Skeletal muscle cell (primary cell): ENCODE results near the gene UPK1B.
"Not testable (repeated sequence)": the region's sequence is repeated elsewhere in the genome, so short reads cannot be mapped to it uniquely, and the experiment has no call there.

Source experiments
- DNase-seq: peaks from one replicate; pipeline ENCODE4 v3.0.0-alpha.2; 2010; ENCODE audit warnings: low read depth
- H3K4me3 ChIP-seq: 2 replicates; pipeline ENCODE4 v1.5.1; 2011; ENCODE audit warnings: low read depth, mild to moderate bottlenecking, control low read depth, low read length, moderate library complexity

Gene UPK1B

DNA sequence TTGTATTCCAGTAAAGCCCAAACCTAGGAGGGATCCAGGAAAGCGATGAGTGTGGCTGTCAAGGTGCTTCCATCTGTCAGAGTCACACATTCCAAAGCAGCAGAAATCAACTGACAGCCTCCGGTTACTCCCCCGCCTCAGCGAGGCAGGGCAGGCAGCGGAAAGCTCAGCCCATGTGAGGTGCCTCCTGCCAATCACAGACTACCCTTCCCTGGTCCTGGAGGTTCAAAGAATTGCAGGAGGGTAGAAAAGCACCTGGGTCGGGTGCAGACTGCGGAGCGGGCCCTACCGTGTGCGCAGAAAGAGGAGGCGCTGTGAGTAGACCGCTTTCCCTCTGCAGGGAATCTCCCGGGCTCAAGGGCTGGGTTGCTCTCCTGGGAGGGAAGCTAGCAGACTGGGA is at the start of gene UPK1B:
Gene UPK1B, plus strand, starts transcription at position 274 of the 400 bp plus-strand sequence. CDS start 13,144 bp downstream, outside the sequence.
- H3K4me3 ChIP-seq: no peak within 1 kb of the TSS
- DNase-seq: no peak

DNA sequence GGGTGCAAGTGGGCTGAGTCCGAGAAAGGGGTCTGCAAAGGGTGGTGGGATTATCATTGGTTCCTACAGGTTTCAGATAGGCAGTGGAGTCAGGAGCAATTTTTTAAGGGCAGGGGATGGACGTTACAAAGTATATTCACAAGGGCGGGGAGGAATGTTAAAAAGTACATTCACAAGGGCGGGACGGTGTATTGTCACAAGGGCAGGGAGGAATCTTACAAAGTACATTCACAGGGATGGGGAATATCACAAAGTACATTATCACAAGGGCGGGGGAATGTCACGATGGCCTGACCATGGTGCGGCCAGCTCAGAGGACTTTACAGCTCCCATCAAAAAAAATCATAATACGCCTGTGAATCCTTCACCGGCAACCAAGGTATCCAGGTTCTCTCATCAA is 48.1 kb upstream of the UPK1B start:
- no peak for DNase-seq
- H3K4me3 ChIP-seq: no peak overlapping the region

DNA sequence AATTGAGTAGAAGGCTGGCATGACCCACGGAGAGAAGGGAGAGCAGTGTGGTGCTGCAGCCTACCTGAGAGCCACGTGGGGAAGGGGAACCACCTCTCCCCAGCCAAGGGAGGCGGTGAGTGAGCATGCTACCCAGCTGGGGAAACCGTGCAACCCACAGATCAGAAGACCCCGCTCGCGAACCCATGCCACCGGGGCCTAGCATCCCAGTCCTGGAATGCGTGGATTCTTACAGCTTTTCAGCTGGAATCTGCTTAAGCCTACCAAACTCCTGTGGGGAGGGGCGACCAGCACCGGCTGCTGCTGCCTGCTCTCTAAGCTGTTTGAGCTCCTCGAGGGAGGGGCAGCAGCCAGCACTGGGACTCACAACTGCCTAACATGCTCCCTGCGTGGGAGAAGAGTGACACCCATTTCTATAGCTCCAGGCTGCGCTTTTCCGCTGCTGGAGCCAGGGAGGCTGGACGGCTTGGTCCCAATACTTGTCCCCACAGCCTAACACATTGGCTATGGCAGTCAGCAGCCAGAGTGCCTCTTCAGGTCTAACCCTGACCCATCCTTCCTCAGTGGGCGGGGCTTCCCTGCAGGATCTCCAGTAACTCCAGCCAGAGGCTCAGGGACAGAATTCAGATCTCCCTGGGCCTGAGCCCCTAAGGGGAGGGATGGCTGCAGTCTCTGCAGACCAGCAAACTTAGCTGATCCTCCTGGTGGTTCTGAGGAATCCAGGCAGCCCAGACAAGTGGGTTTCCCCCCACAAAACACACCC is 47.5 kb upstream of the UPK1B start:
- H3K4me3 ChIP-seq: no peak overlapping the region
- no peak for DNase-seq

DNA sequence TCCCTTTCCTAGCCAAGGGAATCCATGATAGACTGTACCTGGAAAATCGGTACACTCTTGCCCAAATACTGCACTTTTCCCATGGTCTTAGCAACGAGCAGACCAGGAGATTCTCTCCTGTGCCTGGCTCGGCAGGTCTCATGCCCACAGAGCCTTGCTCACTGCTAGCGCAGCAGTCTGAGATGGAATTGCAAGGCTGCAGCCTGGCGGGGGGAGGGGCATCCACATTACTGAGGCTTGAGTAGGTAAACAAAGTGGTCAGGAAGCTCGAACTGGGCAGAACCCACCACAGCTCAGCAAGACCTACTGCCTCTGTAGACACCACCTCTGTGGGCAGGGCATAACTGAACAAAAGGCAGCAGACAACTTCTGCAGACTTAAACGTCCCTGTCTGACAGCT is 43.1 kb upstream of the UPK1B start:
- not testable (repeated sequence) for DNase-seq, H3K4me3 ChIP-seq

DNA sequence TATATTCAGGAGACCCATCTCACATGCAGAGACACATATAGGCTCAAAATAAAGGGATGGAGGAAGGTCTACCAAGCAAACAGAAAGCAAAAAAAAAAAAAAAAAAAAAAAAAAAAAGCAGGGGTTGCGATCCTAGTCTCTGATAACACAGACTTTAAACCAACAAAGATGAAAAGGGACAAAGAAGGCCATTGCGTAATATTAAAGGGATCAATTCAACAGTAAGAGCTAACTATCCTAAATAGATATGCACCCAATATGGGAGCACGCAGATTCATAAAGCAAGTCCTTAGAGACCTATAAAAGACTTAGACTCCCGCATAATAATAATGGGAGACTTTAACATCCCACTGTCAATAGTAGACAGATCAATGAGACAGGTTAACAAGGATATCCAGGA is 41.1 kb upstream of the UPK1B start:
- DNase-seq, H3K4me3 ChIP-seq: not testable (repeated sequence)

DNA sequence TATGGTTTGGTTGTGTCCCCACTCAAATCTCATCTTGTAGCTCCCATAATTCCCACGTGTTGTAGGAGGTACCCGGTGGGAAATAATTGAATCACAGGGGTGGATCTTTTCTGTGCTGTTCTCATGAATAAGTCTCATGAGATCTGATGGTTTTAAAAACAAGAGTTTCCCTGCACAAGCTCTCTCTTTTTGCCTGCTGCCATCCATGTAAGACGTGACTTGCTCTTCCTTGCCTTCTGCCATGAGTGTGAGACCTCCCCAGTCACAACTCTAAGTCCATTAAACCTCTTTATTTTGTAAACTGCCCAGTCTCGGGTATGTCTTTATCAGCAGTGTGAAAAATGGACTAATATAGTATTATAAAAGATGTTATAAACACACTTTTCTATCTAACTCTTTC is 34.0 kb upstream of the UPK1B start:
- not testable (repeated sequence) for H3K4me3 ChIP-seq, DNase-seq

DNA sequence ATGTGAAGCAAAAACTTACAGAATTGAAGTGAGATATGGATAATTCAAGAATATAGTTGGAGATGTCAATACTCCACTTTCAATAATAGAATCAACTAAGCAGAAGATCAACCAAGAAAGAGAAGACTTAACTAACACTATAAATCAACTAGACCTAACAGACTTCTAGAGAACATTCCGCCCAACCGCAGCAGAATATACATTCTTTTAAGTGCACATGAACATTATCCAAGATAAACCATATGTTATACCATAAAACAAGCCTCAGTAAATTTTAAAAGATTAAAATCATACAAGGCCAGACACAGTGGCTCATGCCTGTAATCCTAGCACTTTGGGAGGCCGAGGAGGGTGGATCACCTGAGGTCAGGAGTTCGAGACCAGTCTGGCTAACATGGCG is 32.9 kb upstream of the UPK1B start:
- no peak overlapping the region for H3K4me3 ChIP-seq
- DNase-seq: no peak

DNA sequence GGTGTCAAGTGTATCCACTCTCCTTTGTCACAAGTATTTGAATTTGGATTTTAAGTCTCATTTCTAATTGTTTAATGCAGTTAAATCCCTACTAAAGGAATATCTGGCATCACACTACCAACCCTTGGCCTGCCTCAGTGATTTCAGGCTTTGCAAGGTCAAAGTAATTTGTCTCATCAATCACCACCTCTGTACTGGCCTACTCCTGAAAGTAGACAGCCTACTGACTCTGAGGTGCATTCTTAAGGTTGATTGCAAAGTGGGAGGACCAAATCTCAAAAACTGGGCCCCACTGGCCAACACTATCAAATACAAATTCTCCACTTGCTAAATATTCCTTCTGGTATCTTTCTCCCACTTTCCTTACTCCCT is 28.3 kb upstream of the UPK1B start:
- H3K4me3 ChIP-seq: no peak overlapping the region
- DNase-seq: no peak

DNA sequence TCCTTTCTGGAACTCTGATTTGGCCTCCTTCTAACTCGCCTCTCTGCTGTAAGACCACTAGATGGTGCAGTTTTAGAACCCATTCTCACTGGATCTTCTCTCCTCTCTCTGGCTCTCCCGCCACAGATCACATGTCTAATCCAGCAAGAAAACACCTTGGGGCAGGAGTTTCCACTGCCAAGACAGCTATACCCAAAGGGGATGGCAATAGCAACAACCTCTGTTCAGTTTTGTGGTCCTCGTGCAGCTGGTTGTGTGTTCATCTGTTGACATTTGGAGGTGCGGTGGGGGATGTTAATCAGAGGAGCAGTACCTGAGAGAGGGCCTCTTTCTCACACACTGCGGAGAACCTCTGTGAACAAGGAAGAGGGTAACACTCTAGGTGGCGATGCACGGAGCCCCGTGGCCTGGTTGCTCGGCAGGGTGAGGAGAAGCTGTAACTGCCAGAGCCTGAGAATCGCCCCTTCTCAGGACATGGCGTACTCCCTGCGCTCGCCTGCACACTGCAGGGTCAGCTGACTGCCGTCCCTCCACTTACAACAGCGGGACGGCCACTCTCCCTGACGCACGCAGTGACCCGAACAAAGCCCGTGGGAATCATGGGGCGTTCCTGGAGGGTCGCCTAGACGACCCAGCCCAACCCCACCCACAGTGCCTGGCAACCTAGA is 27.8 kb upstream of the UPK1B start, which contains the start of gene TEX55:
Gene TEX55, plus strand, starts transcription at position 666 of the 668 bp plus-strand sequence. CDS start 25 bp downstream, outside the sequence.
- DNase-seq: no peak

DNA sequence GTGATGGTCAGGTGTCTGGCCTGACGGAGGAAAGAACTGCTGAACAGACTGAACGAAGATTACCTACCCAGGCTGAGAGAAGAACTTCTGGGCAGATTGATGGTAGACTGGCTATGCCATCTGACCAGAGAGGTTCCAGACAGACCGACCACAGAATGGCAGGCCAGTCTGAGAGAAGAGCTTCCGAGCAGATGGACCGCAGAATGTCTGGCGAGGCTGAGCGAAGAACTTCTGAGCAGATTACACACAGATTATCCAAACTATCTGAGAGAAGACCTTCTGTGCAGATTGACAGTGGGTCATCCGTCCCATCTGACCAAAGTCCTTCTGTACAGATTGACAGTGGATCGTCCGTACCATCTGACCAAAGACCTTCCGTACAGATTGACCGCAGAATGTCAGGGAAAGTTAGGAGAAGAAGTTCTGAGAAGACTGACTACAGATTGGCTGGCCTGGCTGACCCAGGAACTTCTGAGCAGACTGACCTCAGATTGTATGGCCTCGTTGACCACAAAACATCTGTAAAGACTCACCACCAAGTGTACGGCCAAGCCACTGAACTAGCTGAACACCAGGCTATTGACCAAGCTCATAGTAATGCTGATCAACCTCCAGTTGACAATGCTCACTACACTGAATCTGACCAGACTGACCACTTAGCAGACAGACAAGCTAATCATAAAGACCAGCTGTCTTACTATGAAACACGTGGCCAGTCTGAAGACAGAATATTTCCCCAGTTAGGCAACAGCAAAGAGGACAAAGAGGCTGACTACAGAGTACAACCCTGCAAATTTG is 26.6 kb upstream of the UPK1B start:
- no peak overlapping the region for H3K4me3 ChIP-seq
- no peak for DNase-seq

More for the DNA sequence above, 27.8 kb upstream of the UPK1B start, which contains the start of gene TEX55:
- no peak within 1 kb of the TSS for H3K4me3 ChIP-seq

DNA sequence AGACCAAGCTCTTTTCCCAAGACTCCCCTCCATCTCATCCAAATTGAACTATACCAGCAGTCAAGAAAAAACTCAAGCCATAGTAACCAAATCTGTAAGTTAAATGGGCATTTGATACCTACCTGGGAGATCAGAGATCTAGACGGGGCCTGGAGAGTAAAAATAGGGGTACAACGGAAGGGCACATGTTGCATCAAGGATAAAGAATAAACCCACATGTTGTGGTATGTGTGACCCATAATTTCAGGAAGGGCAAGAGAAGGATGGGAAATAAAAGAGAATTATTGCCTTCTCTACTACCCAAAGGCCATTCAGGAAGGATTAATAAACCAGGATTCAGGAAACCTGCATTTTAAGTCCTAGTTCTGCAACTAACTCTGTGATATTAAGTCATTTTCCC is 25.9 kb upstream of the UPK1B start:
- DNase-seq: no peak
- H3K4me3 ChIP-seq: no peak overlapping the region

DNA sequence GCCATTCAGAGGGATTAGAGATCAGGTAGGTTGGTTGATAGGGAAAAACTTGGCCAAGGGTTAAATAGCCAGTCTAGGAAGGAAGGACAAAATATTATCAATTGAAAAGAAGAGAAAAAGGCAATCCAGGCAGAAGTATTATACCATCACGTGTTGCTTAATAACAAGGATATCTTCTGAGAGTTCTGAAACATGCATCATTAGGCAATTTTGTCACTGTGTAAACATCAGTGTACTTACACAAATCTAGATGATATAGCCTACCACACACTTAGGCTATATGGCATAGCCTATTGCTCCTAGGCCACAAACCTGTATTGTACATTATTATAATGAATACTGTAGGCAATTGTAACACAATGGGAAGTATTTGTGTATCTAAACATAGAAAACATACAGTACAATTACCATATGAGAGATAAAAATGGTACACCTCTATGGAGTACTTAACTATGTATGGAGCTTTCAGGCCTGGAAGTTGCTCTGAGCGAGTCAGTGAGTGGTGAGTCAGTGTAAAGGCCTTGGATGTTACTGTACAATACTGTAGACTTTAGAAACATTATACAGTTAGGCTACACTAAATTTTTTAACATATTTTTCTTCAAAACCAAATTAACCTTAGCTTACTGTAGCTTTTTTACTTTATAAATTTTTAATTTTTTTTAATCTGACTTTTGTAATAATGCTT is 24.8 kb upstream of the UPK1B start:
- H3K4me3 ChIP-seq: no peak overlapping the region
- peak; percentile 6 for DNase-seq

DNA sequence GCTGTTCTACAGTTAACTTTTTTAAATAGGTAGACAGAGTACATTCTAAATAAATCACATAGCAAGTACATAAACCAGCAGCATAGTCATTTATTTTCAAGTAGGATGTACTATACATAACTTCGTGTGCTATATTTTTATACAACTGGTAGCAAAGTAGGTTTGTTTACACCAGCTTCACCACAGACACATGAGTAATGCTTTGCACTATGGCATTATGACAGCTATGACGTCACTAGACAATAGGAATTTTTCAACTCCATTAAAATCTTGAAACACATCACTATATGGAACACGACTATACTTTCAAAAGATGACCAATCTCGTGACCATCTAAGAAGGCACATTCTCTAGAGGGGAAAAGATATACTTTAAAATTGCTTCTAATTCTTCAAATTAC is 23.9 kb upstream of the UPK1B start:
- no peak overlapping the region for H3K4me3 ChIP-seq
- peak; percentile 31 for DNase-seq

DNA sequence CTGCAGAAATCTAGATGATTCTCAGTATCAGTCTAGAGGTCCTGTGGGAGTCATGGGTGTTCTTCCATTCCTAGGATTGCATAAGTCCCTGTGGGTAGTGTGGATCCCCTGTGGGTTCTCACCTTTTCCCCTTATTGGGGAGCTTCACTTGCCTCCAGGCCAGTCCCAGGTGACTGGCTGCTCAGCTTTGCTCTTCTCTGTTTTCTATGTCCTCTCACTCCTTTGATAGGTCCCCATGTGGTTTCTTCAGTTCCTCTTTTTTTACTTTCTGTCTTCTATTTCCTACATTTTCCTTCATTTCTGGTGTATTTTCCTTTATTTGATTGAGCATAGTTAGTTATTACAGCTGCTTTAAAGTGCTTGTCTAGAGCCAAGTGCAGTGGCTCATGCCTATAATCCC is 16.5 kb upstream of the UPK1B start:
- no peak for DNase-seq

DNA sequence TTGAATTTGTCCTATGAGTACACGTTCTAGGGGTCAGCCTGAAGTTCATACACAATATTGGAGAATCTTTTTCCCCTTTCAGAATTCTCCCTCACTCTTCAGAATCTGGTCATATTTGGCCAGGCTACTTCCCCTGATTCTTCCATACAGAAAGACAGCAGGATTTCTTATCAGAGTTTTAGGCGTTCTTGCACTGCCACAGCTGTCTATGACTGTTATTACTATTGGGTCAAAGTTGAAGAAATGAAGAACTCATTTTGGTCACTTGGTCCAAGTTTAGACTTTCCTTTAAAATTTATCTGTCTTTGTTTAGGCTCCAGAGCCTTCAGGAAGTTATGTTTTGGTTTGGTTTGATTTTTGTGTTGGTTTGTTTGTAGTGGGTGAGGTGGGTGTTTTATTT is 15.4 kb upstream of the UPK1B start:
- no peak overlapping the region for H3K4me3 ChIP-seq
- no peak for DNase-seq

More for the DNA sequence above, 16.5 kb upstream of the UPK1B start:
- H3K4me3 ChIP-seq: no peak overlapping the region

DNA sequence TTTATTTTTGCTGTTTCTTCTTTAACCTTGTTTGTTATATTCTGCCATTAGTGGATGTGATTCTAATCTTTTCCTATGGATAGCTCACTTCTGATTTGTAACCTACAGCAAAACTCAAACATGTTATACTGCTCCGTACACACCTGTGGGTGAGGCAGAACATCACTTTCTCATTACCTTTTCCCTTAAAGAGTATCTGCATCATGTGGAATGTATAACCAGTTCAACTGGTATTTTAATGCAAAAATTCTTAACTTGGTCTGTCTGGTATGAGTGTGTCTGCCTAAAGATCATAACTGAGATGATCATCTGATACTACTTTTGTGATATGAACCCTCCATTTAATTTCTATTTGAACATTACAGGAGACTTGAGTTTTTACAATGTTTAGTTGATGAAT is 13.0 kb upstream of the UPK1B start:
- H3K4me3 ChIP-seq: no peak overlapping the region
- DNase-seq: no peak

DNA sequence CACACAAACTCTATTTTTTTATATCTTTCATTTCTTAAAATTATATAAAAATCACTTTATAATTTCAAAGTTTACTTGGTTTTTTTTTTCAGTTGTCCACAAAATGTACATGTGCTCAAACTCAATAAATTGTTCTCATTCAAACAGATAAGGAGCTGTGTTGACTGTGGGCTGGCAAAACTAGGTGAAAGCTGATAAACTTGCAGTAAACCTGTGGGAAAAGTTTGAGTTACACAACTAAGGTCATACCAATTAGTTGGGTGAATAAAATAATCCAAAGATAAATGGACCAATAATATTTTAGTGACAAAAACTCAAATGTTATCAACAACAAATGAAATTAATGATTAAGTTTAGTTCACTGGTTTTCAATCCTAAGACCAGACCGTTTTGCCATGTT is 12.6 kb upstream of the UPK1B start:
- H3K4me3 ChIP-seq: no peak overlapping the region
- no peak for DNase-seq

DNA sequence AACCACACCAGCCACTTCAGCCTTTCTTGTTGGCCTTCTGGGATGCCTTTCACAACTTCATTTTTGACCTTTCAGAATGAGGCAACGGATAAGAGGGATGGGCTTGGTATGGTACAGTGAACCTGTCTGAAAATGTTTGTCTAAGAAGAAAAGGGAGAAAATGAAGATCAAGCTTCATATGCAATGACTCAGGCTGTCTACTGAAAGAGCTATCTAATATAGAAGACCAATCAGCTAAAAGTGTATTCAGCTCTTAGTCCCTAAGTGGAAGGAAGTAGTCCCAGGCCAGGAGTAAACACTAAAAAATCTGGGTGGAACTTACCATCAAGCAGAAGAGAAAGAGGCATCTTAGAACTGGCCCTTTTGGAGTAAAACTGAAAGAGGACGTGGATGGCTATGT is 12.2 kb upstream of the UPK1B start:
- no peak overlapping the region for H3K4me3 ChIP-seq
- no peak for DNase-seq

DNA sequence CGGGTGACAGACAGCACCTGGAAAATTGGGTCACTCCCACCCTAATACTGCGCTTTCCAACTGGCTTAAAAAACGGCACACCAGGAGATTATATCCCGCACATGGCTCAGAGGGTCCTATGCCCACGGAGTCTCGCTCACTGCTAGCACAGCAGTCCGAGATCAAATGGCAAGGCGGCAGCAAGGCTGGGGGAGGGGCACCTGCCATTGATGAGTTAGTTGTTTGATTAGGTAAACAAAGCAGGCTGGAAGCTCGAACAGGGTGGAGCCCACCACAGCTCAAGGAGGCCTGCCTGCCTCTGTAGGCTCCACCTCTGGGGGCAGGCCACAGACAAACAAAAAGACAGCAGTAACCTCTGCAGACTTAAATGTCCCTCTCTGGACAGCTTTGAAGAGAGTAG is 8.7 kb upstream of the UPK1B start:
- not testable (repeated sequence) for H3K4me3 ChIP-seq

DNA sequence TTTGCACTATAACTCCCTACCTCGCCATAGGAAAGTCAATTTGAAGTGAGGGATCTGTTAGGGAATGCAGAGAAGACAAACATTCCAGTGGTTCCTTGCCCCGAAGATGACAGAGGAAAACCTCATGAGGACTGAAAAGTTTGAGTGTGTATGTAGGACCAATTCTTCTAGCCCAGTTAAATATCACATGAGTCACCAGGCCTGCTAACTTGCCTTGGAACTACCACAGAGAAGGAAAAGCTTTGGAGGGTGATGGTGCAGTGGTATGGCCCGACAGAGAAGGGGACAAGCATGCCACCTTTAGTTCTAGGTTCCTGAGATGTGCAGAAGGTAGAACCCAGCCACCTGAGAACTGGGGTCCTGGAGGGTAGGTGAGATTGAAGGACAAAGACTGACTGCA is 2.6 kb upstream of the UPK1B start:
- no peak for DNase-seq
- H3K4me3 ChIP-seq: no peak overlapping the region

More for the DNA sequence above, 8.7 kb upstream of the UPK1B start:
- not testable (repeated sequence) for DNase-seq
